Measurements from ENCODE around the gene DPH1. TPM values are rescaled to one million over a fixed set of nuclear protein-coding genes. Genes with fewer than 3 reads are reported as not detected.
A peak's percentile ranks its signal among the peaks of the same experiment; 100 is the strongest.

The DPH1 gene
- total and polyA plus RNA-seq, 2 donors (not counting 1 experiment from before 2014, with no cell fraction given) = 23.1 to 28.5 TPM

DNA sequence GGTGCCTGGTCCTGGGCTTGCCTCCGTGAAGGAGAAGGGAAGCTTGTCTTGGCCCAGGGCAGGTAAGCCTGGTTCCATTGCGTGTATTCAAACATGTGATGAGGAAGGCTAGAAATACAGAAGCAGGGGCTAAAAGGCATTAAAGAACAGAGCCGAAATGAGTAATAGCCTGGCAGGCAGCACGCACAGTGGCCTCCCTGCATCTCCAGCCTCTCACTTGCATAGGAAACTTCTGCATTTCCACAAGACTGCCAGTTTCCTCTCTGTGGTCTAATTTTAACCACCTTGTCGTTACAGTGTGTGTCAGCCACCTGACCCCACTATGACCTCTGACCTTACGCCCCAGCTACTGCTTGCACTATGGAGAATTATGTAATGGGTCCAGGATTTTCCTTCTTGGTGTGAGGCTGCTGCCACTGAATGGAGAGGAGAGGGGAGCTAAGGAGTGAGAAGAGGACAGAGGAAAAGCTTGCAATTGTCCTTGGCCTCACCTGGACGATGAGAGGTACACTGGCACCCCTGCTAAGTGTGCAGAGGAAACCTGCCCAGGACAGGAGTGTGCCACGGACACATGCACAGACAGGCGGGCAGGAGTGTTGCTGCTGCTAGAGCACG lies 57.8 kb downstream of the DPH1 start:
- H3K9ac ChIP-seq (ENCODE audit: insufficient read depth, low read length) = no peak overlapping the region

DNA sequence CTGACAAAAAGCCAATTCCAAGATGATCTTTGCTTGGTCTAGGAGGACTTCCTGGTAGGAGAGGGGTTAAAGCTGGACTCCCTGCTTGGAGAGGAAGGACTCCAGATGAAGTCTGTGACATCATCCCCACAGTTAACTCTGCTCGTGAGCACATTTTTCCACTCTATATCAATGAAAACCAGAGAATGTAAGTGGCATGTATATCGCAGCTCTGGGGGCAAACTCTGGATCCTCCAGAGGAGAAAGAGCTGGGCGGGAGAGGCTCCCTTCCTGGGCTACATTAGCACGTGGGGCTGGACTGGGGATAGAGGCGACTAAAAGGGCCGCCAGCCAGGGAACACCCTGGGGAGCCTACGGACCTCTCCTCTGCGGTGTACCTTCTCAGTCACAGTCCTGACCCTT lies 59.1 kb downstream of the DPH1 start:
- Histone ChIP-seq H3K4me3 (replicated peaks in 1 of 4; ENCODE audit: control extremely low read depth in 1 of 4, insufficient read depth in 1 of 4, low read depth in 3 of 4, low read length in 4 of 4) (peak overlapping the region; percentile 21 to 57 (median 43)), H3K79me2 (ENCODE audit: control insufficient read depth, insufficient read depth, low read length) (peaks cover 2% of the 10 kb centered on the region), H3K9ac (ENCODE audit: insufficient read depth, low read length) (peak overlapping the region; percentile 80), H3K4me1 (ENCODE audit: control insufficient read depth, extremely low read depth, insufficient read depth, low read length) (peaks cover 59% of the 10 kb centered on the region), H3K27ac (ENCODE audit: insufficient read depth, low read length) (peak overlapping the region; percentile 90), H3K9me3 (ENCODE audit: control insufficient read depth, insufficient read depth, low read depth, low read length) (no peaks in the 10 kb centered on the region), H3K4me2 (ENCODE audit: extremely low read depth, insufficient read depth, low read length) (peak overlapping the region; percentile 91), H3K27me3 (ENCODE audit: control insufficient read depth, insufficient read depth, low read length) (no peaks in the 10 kb centered on the region), H2AFZ (ENCODE audit: low read length) (no peak overlapping the region), H3K36me3 (ENCODE audit: control insufficient read depth, insufficient read depth, low read length) (peaks cover 3% of the 10 kb centered on the region), H4K20me1 (ENCODE audit: control insufficient read depth, extremely low read depth, insufficient read depth, low read length) (no peaks in the 10 kb centered on the region)
- no peak for TF ChIP-seq EZH2 (IDR thresholded peaks at IDR 0.05; ENCODE audit: low read length, missing control alignments)
- TF ChIP-seq CTCF (conservative IDR thresholded peaks at IDR 0.05 in 1 of 2, IDR thresholded peaks at IDR 0.05 in 1 of 2; ENCODE audit: low read depth in 1 of 2, low read length in 2 of 2) = no peak
- DNase-seq (ENCODE audit: low read depth in 2 of 2) = peak; percentile 62 to 76

More for the DNA sequence above, 57.8 kb downstream of the DPH1 start:
- Histone ChIP-seq H3K4me1 (ENCODE audit: control insufficient read depth, extremely low read depth, insufficient read depth, low read length) (peaks cover 68% of the 10 kb centered on the region), H2AFZ (ENCODE audit: low read length) (no peak overlapping the region), H3K4me3 (replicated peaks in 1 of 4; ENCODE audit: control extremely low read depth in 1 of 4, insufficient read depth in 1 of 4, low read depth in 3 of 4, low read length in 4 of 4) (no peak overlapping the region), H3K4me2 (ENCODE audit: extremely low read depth, insufficient read depth, low read length) (no peak overlapping the region), H3K79me2 (ENCODE audit: control insufficient read depth, insufficient read depth, low read length) (peaks cover 2% of the 10 kb centered on the region), H4K20me1 (ENCODE audit: control insufficient read depth, extremely low read depth, insufficient read depth, low read length) (no peaks in the 10 kb centered on the region), H3K27me3 (ENCODE audit: control insufficient read depth, insufficient read depth, low read length) (no peaks in the 10 kb centered on the region), H3K36me3 (ENCODE audit: control insufficient read depth, insufficient read depth, low read length) (peaks cover 3% of the 10 kb centered on the region), H3K27ac (ENCODE audit: insufficient read depth, low read length) (no peak overlapping the region), H3K9me3 (ENCODE audit: control insufficient read depth, insufficient read depth, low read depth, low read length) (no peaks in the 10 kb centered on the region)
- no peak for TF ChIP-seq EZH2 (IDR thresholded peaks at IDR 0.05; ENCODE audit: low read length, missing control alignments)
- TF ChIP-seq CTCF (conservative IDR thresholded peaks at IDR 0.05 in 1 of 2, IDR thresholded peaks at IDR 0.05 in 1 of 2; ENCODE audit: low read depth in 1 of 2, low read length in 2 of 2) = no peak
- DNase-seq (ENCODE audit: low read depth in 2 of 2) = peak in 1 of 2 donors; percentile 63

- TF ChIP-seq EZH2 (IDR thresholded peaks at IDR 0.05; ENCODE audit: low read length, missing control alignments) = no peak
- no peak for TF ChIP-seq CTCF (conservative IDR thresholded peaks at IDR 0.05 in 1 of 2, IDR thresholded peaks at IDR 0.05 in 1 of 2; ENCODE audit: low read depth in 1 of 2, low read length in 2 of 2)
- no peak overlapping the region for H2AFZ ChIP-seq (ENCODE audit: low read length)
- peaks cover 3% of the 10 kb centered on the region for H3K36me3 ChIP-seq (ENCODE audit: control insufficient read depth, insufficient read depth, low read length)
- no peak for DNase-seq (ENCODE audit: low read depth in 2 of 2)
- H3K9ac ChIP-seq (ENCODE audit: insufficient read depth, low read length) = peak overlapping the region; percentile 33
- peaks cover 47% of the 10 kb centered on the region for H3K4me1 ChIP-seq (ENCODE audit: control insufficient read depth, extremely low read depth, insufficient read depth, low read length)
- no peaks in the 10 kb centered on the region for H3K27me3 ChIP-seq (ENCODE audit: control insufficient read depth, insufficient read depth, low read length)
- peak overlapping the region; percentile 78 for H3K4me2 ChIP-seq (ENCODE audit: extremely low read depth, insufficient read depth, low read length)
- H3K4me3 ChIP-seq (replicated peaks in 1 of 4; ENCODE audit: control extremely low read depth in 1 of 4, insufficient read depth in 1 of 4, low read depth in 3 of 4, low read length in 4 of 4) = peak overlapping the region in 1 of 4 experiments; percentile 57
- peak overlapping the region; percentile 90 for H3K27ac ChIP-seq (ENCODE audit: insufficient read depth, low read length)
- peaks cover 2% of the 10 kb centered on the region for H3K79me2 ChIP-seq (ENCODE audit: control insufficient read depth, insufficient read depth, low read length)
- no peaks in the 10 kb centered on the region for H3K9me3 ChIP-seq (ENCODE audit: control insufficient read depth, insufficient read depth, low read depth, low read length)
- no peaks in the 10 kb centered on the region for H4K20me1 ChIP-seq (ENCODE audit: control insufficient read depth, extremely low read depth, insufficient read depth, low read length)
These were observed 60.3 kb downstream of the DPH1 start for GRCh38 chr17:2090210-2090641.

All from fibroblast of lung (primary cell).